ENCODE data around the gene LRRTM3.

Gene LRRTM3

GRCh38 chr10:66931949-66932343 is 6.1 kb downstream of the LRRTM3 start:
- in situ Hi-C loops (cut with MboI; ENCODE audit: low sequenced_read_pairs) = no loop called here

DNA sequence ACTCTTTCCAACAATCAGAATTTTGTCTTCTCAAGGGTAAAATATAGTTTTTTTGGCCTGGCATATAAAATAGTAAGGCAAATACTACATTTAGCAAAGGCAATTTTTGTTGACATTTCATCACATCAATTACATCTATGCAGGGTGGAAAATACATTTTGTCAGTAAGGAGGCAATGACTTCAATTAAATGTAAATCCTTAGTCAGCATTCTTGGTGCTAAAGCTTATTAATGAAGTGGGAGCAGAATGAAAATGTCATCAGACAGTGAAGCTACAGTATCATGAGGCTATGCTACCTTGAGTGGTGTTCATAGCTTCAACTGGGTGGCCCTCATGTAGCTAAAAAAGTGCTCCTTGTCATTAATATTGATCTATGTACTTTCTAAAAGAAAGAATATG is 8.9 kb downstream of the LRRTM3 start:
- in situ Hi-C loops (cut with MboI; ENCODE audit: low sequenced_read_pairs) = no loop called here

- in situ Hi-C loops (cut with MboI; ENCODE audit: low sequenced_read_pairs) = no loop called here
Measured at GRCh38 chr10:66940965-66941364, 15.1 kb downstream of the LRRTM3 start.

GRCh38 chr10:66941491-66941890 is 15.7 kb downstream of the LRRTM3 start:
- in situ Hi-C loops (cut with MboI; ENCODE audit: low sequenced_read_pairs) = no loop called here

GRCh38 chr10:66942407-66942806 is 16.6 kb downstream of the LRRTM3 start:
- in situ Hi-C loops (cut with MboI; ENCODE audit: low sequenced_read_pairs) = no loop called here

- in situ Hi-C loops (cut with MboI; ENCODE audit: low sequenced_read_pairs) = no loop called here
Measured at GRCh38 chr10:66943590-66943989, 17.8 kb downstream of the LRRTM3 start.

DNA sequence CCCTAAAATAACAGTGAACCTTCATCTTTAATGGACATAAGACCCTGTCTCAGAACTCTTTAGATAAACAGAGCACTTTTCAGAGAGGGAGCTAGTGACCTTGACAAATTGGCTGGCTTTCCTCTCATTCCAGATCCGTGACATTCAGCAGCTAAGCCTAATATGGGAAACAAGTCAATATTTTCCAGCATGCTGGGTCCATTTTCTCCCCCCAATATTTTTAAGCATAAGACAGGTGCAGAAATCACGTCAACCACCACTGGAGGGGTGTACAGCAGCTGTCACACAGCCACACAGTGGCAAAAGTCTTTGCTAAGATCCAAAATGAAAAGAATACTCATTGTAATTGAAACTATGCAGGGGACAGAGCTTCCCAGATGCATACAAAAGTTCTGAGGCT is 26.1 kb downstream of the LRRTM3 start:
- in situ Hi-C loops (cut with MboI; ENCODE audit: low sequenced_read_pairs) = no loop called here

DNA sequence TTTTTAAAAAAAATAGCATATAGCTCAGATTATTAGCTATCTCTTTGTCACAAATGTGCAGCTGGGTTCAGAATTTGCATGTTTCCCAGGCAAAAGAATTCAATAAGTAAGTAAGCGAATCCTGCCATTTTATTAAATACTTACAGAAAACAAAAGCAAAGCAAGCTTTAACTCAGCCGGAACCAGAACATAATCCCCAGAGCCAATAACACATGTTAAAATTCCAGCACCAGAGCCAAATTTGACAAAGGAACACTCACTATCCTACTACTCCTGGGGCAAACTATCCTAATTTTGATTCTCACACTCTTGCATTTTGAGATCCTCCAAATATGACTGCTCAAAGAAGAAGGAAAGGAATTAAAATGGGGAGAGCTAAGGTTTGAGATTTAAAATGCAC is 32.6 kb downstream of the LRRTM3 start:
- in situ Hi-C loops (cut with MboI; ENCODE audit: low sequenced_read_pairs) = no loop called here

GRCh38 chr10:66964946-66965345 is 39.1 kb downstream of the LRRTM3 start:
- in situ Hi-C loops (cut with MboI; ENCODE audit: low sequenced_read_pairs) = no loop called here

DNA sequence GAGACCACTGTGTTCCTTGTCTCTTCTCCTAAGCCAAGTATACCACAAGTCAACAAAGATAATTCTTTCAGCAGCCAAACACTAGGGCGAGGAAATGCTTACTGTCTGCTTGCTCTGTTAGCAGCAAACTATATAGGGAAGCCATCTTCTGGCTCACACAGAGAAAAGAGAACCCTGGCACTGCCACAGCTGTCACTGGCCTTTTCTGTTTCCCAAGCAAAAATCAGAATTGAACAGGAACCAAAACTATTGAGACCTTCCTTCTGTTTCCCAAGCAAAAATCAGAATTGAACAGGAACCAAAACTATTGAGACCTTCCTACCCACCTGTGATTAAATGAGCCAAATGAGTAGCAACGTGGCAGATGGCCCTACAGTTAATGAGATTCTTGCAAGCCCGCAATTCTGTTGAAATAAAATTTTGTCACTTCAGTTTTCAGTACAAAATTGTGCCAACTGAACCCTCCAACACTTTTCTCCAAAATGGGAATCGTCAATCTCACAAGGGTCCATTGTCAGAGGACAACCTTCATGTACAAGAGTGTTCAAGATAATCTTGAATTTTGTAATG is 54.5 kb downstream of the LRRTM3 start:
- in situ Hi-C loops (cut with MboI; ENCODE audit: low sequenced_read_pairs) = no loop called here

DNA sequence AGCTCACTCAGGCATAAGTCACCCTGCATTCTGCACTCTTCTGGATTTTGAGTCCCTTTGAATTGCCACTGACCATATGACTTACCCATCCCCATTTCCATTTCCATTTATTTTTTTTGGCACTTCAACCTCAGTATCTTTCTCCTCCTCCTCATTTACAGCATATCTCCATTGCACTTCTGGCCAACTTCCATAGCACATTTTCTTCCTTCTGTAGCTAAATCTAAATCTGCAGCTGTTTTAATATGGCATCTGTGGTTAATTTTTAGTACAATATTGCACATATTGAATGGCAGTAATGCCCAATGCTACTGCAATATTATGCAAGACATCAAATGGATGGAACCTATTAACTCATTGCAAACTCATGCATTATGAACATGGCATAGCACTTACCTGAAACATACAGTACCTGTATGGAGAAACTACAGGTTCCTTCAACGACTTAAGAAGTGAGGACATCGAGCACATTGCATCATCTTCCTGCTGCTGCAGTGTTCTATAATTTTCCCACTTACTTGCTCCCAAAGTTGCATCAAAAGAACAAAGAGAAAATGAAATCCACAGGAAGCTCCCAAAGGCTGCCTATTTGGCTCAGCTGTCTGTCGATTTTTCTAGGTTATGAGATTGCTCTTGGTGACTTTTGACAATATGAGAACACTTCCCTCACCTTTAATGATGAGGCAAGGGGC is 55.7 kb downstream of the LRRTM3 start:
- in situ Hi-C loops (cut with MboI; ENCODE audit: low sequenced_read_pairs) = no loop called here

DNA sequence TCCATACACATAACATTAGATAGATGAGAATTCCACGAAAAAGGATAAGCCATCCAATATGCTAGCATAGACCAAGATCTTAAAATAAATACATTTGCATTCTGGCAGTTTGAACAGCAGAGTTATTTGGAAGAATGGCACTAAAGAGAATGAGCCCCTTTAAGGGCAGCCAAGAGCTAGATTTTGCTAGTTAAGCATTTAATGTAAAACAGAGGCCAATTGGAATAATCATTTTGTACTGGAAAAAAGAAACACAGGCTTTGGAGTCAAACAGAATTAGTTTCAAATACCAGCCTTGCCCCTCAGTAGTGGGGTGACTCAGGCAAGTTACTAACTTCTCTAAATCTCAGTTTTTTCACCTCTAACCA is 56.2 kb downstream of the LRRTM3 start:
- in situ Hi-C loops (cut with MboI; ENCODE audit: low sequenced_read_pairs) = no loop called here

DNA sequence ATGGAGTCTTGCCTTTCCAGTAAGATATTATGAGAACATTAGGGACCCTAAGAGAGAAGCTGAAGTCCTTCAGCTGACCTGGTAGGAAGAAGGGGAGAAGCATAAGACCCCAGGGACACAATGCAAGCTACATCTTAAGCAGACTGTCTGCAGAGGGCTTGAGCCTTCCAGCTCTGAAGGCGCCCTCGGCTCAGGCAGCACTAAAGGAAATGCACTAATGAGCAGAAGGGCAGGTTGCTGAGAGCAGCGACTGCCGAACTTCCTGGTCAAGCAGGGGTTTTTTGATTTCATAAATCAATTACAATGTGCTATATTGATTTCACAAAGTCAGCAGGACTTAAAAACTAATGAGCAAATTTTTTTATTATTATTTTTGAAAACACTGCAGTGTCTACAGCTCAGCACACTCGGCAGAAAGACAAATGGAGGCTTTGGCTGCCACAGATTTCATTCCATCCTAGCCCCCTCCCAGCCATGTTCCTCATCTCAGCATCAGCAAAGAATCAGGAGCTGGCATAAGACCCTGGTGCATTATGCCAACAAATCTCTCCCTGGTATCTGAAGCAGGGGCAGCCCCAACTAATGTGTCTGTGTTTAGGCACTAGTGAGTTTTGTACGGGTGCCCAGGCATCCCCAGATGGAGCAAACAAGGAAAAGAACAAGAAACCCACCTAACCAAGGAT is 57.1 kb downstream of the LRRTM3 start:
- in situ Hi-C loops (cut with MboI; ENCODE audit: low sequenced_read_pairs) = no loop called here

GRCh38 chr10:66983475-66983818 is 57.6 kb downstream of the LRRTM3 start:
- in situ Hi-C loops (cut with MboI; ENCODE audit: low sequenced_read_pairs) = no loop called here

DNA sequence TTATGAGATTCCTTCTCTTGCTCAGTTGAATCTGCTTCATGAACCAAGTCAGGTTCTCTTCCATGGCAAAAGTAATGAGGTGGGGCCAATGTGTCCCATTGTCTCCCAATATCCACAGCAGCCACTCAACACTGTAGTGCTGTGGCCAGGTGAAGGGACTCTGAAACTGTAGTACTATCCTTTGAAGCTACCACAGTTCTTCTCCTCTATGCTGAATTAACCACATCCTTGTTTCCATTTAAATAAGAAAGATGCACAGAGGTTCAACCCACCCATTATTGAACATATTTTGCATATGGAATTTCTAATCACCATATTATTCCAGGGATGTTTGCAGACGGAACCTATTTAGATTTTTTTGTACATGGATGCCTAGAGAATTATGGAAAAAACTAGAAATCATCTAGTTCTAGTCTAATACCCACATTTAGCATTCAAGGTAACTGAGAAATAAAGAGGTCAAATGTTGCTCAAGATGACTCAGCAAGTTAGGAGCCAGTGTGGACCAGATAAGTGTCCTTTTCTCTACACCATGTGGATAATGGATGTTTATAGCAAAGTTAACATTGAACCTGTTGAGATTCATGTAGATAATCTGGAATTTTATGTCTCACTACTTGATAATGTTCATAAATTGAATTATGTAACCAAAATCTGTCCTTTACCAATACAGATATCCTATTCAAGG is 64.5 kb downstream of the LRRTM3 start:
- in situ Hi-C loops (cut with MboI; ENCODE audit: low sequenced_read_pairs) = no loop called here

- in situ Hi-C loops (cut with MboI; ENCODE audit: low sequenced_read_pairs) = no loop called here
Measured at GRCh38 chr10:66996996-66997395, 71.2 kb downstream of the LRRTM3 start.

- in situ Hi-C loops (cut with MboI; ENCODE audit: low sequenced_read_pairs) = no loop called here
Measured at GRCh38 chr10:66999762-67000545, 74.1 kb downstream of the LRRTM3 start.

DNA sequence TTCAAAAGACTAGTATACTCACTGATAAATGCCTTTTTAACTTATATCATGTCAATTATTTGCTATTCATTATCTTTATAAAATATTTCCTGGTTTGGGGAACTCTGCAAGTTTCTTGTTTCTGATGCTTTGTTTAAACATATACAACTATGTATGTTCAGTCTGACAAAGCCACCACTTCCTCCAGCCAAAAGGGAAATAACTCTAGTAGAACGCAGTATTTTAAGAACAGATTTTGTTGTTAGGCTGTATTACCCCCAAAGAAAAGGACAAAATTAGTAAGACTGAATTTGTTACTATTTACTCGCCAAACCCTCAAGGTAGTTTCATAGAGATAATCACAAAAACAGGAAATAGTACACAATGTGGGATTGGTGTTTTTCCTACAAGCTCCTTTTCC is 78.9 kb downstream of the LRRTM3 start:
- in situ Hi-C loops (cut with MboI; ENCODE audit: low sequenced_read_pairs) = no loop called here

GRCh38 chr10:67005981-67006380 is 80.1 kb downstream of the LRRTM3 start:
- in situ Hi-C loops (cut with MboI; ENCODE audit: low sequenced_read_pairs) = no loop called here

- in situ Hi-C loops (cut with MboI; ENCODE audit: low sequenced_read_pairs) = no loop called here
Measured at GRCh38 chr10:67011480-67011879, 85.6 kb downstream of the LRRTM3 start.

DNA sequence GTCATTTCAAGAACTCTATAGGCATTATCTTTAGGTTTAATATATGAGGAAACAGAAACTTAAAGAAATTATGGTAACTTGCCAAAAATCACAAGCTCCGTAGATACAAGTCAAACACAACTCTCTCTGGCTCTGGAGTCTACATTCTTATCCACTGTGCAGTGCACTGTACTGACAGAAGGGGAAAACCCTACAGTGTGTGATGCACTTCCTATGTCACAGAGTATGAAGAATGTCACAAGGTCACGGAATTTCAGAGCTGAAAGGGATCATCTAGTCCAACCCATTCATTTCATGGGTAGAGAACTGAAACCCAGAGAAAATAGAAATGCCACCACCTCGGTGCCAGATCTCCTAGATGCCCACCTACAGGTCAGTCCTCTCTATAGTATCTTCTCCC is 86.1 kb downstream of the LRRTM3 start:
- in situ Hi-C loops (cut with MboI; ENCODE audit: low sequenced_read_pairs) = no loop called here

Measured in HL-60/S4 (cell line).